Stomach (tissue), 4 donors: ENCODE results near the gene SIRPB1.

Source experiments
- CTCF ChIP-seq, 7 experiments: fragments of 450-650 bp in 4 of 7; fragments of 200-600 bp in 3 of 7; sonication (generic) in 3 of 7; IDR thresholded peaks; one replicate each; pipeline ENCODE4 v1.5.1; 2016 to 2019; ENCODE audit warnings: antibody characterized with exemption in 7 of 7, control low read depth in 2 of 7, mild to moderate bottlenecking in 1 of 7
- EP300 ChIP-seq: sonication (generic); formaldehyde crosslinking; IDR thresholded peaks from one replicate; pipeline ENCODE4 v1.6.1; 2017; ENCODE audit warnings: antibody characterized with exemption
- POLR2A ChIP-seq, 4 donors: fragments of 450-650 bp; IDR thresholded peaks; one replicate each; pipeline ENCODE4 v1.6.1; 2016; ENCODE audit warnings: antibody characterized with exemption in 4 of 4, control low read depth in 2 of 4, mild to moderate bottlenecking in 1 of 4, moderate library complexity in 1 of 4

GRCh38 chr20:1630186-1630585 lies 10.4 kb upstream of the SIRPB1 start:
- TF ChIP-seq CTCF (IDR thresholded peaks at IDR 0.05) (no peak), EP300 (no peak), POLR2A (IDR thresholded peaks at IDR 0.05) (no peak)
